Measurements from ENCODE around the gene CXCL6. TPM values are rescaled to one million over a fixed set of nuclear protein-coding genes. Genes with fewer than 3 reads are reported as not detected.

The CXCL6 gene
- total and polyA plus RNA-seq, 4 donors, result 4.2 to 21.5 (median 6.4) TPM

GRCh38 chr4:73844806-73845205, 8.3 kb downstream of the CXCL6 start:
- ATAC-seq (ENCODE audit: insufficient read depth, low FRiP score) (no peak), DNase-seq (no peak)
- H3K27me3 ChIP-seq (ENCODE audit: control insufficient read depth in 3 of 3, insufficient read depth in 3 of 3, low read length in 2 of 3), result no peaks in the 10 kb centered on the region
- H3K4me1 ChIP-seq (ENCODE audit: control insufficient read depth in 5 of 5, insufficient read depth in 5 of 5, low read length in 5 of 5), result no peaks in the 10 kb centered on the region
- WGBS, 2 donors, result 65 to 70% methylated on average over 2 of the region's 2 CpGs
- no peaks in the 10 kb centered on the region for H3K36me3 ChIP-seq (ENCODE audit: control insufficient read depth in 4 of 4, insufficient read depth in 4 of 4, low read length in 4 of 4)
- TF ChIP-seq CTCF (IDR thresholded peaks at IDR 0.05; ENCODE audit: control extremely low read depth, extremely low read depth), result no peak
- no peak overlapping the region for H3K27ac ChIP-seq (ENCODE audit: low read depth in 1 of 2, low read length in 1 of 2)
- H3K9ac ChIP-seq (ENCODE audit: insufficient read depth in 1 of 2, low read length in 2 of 2), result no peak overlapping the region
- no peaks in the 10 kb centered on the region for H3K9me3 ChIP-seq (ENCODE audit: control insufficient read depth in 4 of 4, insufficient read depth in 3 of 4, low read length in 3 of 4)
- no peak overlapping the region for H3K4me3 ChIP-seq

GRCh38 chr4:73847526-73848182, 11.2 kb downstream of the CXCL6 start:
- Histone ChIP-seq H3K36me3 (ENCODE audit: control insufficient read depth in 4 of 4, insufficient read depth in 4 of 4, low read length in 4 of 4) (no peaks in the 10 kb centered on the region), H3K9me3 (ENCODE audit: control insufficient read depth in 4 of 4, insufficient read depth in 3 of 4, low read length in 3 of 4) (no peaks in the 10 kb centered on the region), H3K27ac (ENCODE audit: low read depth in 1 of 2, low read length in 1 of 2) (no peak overlapping the region), H3K4me1 (ENCODE audit: control insufficient read depth in 5 of 5, insufficient read depth in 5 of 5, low read length in 5 of 5) (no peaks in the 10 kb centered on the region), H3K27me3 (ENCODE audit: control insufficient read depth in 3 of 3, insufficient read depth in 3 of 3, low read length in 2 of 3) (peaks cover 0 to 6% (median 0%) of the 10 kb centered on the region in 3 donors), H3K4me3 (no peak overlapping the region), H3K9ac (ENCODE audit: insufficient read depth in 1 of 2, low read length in 2 of 2) (no peak overlapping the region)
- no peak for DNase-seq
- WGBS, 2 donors, result 78 to 88% methylated on average over 3 of the region's 3 CpGs
- ATAC-seq (ENCODE audit: insufficient read depth, low FRiP score), result no peak
- TF ChIP-seq CTCF (IDR thresholded peaks at IDR 0.05; ENCODE audit: control extremely low read depth, extremely low read depth), result no peak

DNA sequence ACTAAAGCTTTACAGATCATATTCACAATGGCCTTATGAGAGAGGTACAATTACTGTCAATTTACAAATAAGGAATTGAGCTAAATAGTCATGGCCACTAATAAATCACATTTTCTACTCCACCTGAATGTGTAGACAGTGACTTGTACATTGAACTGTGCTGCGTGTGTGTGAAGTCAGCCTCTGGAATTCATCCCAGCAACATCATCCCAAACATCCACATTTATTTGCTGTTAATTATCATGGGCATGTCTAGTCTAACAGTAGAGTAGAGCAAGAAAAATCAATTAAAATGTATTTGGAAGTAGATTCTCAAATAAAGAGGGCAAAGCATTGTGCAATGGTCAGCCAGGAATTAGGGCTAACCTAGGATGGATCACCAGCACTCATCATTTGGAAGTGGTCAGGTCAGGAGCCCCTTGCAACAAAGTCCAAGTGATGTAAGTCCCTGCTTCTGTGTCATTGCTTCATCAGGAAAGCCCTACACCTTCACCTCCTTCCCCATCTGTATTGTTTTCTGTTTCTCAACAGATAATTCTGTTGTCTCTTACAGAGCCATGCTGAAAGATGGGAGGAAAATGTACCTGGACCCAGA, 11.8 kb downstream of the CXCL6 start:
- no peak overlapping the region for H3K9ac ChIP-seq (ENCODE audit: insufficient read depth in 1 of 2, low read length in 2 of 2)
- TF ChIP-seq CTCF (IDR thresholded peaks at IDR 0.05; ENCODE audit: control extremely low read depth, extremely low read depth), result no peak
- ATAC-seq (ENCODE audit: insufficient read depth, low FRiP score) (no peak), DNase-seq (no peak)
- no peak overlapping the region for H3K4me3 ChIP-seq
- H3K27ac ChIP-seq (ENCODE audit: low read depth in 1 of 2, low read length in 1 of 2), result no peak overlapping the region
- no peaks in the 10 kb centered on the region for H3K9me3 ChIP-seq (ENCODE audit: control insufficient read depth in 4 of 4, insufficient read depth in 3 of 4, low read length in 3 of 4)
- H3K27me3 ChIP-seq (ENCODE audit: control insufficient read depth in 3 of 3, insufficient read depth in 3 of 3, low read length in 2 of 3), result peaks cover 0 to 7% (median 0%) of the 10 kb centered on the region in 3 donors
- no peaks in the 10 kb centered on the region for H3K4me1 ChIP-seq (ENCODE audit: control insufficient read depth in 5 of 5, insufficient read depth in 5 of 5, low read length in 5 of 5)
- 93 to 94% methylated on average over 1 of the region's 1 CpG for WGBS, 2 donors
- no peaks in the 10 kb centered on the region for H3K36me3 ChIP-seq (ENCODE audit: control insufficient read depth in 4 of 4, insufficient read depth in 4 of 4, low read length in 4 of 4)

All from lung (tissue), 12 donors.